GM23338 (cell line): ENCODE measurements around the gene CDKN2AIP.

Experiments
- POLR2AphosphoS5 ChIP-seq: IDR thresholded peaks from 2 replicates; pipeline ENCODE4 v1.6.1; 2016; ENCODE audit warnings: antibody characterized with exemption, low read depth
- TF ChIP-seq, protein P1 (sequence below), 2 experiments: fragments of 200-600 bp in 1 of 2; sonication (generic) in 1 of 2; conservative IDR thresholded peaks; 2 replicates each; pipeline versions ENCODE4 v1.5.1 to v1.6.1; 2016 to 2017; ENCODE audit warnings: antibody characterized with exemption in 2 of 2, low read depth in 2 of 2, mild to moderate bottlenecking in 2 of 2, moderate library complexity in 1 of 2

DNA sequence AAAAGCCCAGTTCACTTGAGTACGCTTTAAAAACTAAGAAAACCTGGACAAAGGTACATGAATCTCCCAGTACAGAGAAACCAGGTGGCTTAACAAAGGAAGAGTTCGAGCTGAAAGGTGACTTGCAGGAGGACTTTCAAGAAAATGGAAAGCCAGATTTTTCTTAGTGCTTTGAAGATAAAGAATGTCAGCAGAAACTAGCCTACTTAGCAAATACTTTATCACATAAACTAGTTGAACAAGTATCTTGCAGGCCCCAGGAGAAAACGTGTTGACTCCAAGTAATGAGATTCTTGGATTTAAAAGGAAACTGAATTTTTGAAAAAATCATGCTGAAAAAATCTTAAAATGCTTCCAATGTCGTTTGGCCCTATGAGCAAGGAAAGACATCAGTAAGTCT lies 26.4 kb downstream of the CDKN2AIP start:
- TF ChIP-seq, protein P1, sequence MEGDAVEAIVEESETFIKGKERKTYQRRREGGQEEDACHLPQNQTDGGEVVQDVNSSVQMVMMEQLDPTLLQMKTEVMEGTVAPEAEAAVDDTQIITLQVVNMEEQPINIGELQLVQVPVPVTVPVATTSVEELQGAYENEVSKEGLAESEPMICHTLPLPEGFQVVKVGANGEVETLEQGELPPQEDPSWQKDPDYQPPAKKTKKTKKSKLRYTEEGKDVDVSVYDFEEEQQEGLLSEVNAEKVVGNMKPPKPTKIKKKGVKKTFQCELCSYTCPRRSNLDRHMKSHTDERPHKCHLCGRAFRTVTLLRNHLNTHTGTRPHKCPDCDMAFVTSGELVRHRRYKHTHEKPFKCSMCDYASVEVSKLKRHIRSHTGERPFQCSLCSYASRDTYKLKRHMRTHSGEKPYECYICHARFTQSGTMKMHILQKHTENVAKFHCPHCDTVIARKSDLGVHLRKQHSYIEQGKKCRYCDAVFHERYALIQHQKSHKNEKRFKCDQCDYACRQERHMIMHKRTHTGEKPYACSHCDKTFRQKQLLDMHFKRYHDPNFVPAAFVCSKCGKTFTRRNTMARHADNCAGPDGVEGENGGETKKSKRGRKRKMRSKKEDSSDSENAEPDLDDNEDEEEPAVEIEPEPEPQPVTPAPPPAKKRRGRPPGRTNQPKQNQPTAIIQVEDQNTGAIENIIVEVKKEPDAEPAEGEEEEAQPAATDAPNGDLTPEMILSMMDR (conservative IDR thresholded peaks at IDR 0.05; ENCODE audit: low read depth in 2 of 2): no peak
- TF ChIP-seq POLR2AphosphoS5: no peak
